ENCODE results near the gene REXO1.
"Not testable (repeated sequence)": the region's sequence is repeated elsewhere in the genome, so short reads cannot be mapped to it uniquely, and the experiment has no call there.

REXO1 gene

GRCh38 chr19:1799695-1800342, 48.5 kb downstream of the REXO1 start:
- no peaks in the 10 kb centered on the region for H3K4me1 ChIP-seq (ENCODE audit: control insufficient read depth, insufficient read depth, low read length)
- H3K27me3 ChIP-seq (ENCODE audit: control insufficient read depth, insufficient read depth, low read length, poor library complexity, severe bottlenecking): no peaks in the 10 kb centered on the region
- no peaks in the 10 kb centered on the region for H3K9me3 ChIP-seq (ENCODE audit: control insufficient read depth, low read length)
- H3K36me3 ChIP-seq (ENCODE audit: control insufficient read depth, insufficient read depth, low read length): no peaks in the 10 kb centered on the region
- no peak overlapping the region for H3K4me3 ChIP-seq (ENCODE audit: insufficient read depth, low read depth, low read length)
- 93% methylated on average over 36 of the region's 36 CpGs for WGBS, 2 experiments
- H3K27ac ChIP-seq (ENCODE audit: insufficient read depth, low read depth, low read length, poor library complexity, severe bottlenecking): no peak overlapping the region

- H3K9me3 ChIP-seq (ENCODE audit: control insufficient read depth, low read length); H3K27me3 ChIP-seq (ENCODE audit: control insufficient read depth, insufficient read depth, low read length, poor library complexity, severe bottlenecking); H3K4me1 ChIP-seq (ENCODE audit: control insufficient read depth, insufficient read depth, low read length); H3K36me3 ChIP-seq (ENCODE audit: control insufficient read depth, insufficient read depth, low read length); H3K27ac ChIP-seq (ENCODE audit: insufficient read depth, low read depth, low read length, poor library complexity, severe bottlenecking); H3K4me3 ChIP-seq (ENCODE audit: insufficient read depth, low read depth, low read length): not testable (repeated sequence)
- 91 to 93% methylated on average over 6 to 7 of the region's 7 CpGs for WGBS, 2 experiments
These were observed 51.0 kb downstream of the REXO1 start for GRCh38 chr19:1797313-1797712.

GRCh38 chr19:1796395-1797142, 51.7 kb downstream of the REXO1 start:
- no peaks in the 10 kb centered on the region for H3K9me3 ChIP-seq (ENCODE audit: control insufficient read depth, low read length)
- H3K4me1 ChIP-seq (ENCODE audit: control insufficient read depth, insufficient read depth, low read length): no peaks in the 10 kb centered on the region
- H3K4me3 ChIP-seq (ENCODE audit: insufficient read depth, low read depth, low read length): no peak overlapping the region
- no peak overlapping the region for H3K27ac ChIP-seq (ENCODE audit: insufficient read depth, low read depth, low read length, poor library complexity, severe bottlenecking)
- no peaks in the 10 kb centered on the region for H3K36me3 ChIP-seq (ENCODE audit: control insufficient read depth, insufficient read depth, low read length)
- 93% methylated on average over 52 of the region's 52 CpGs for WGBS, 2 experiments
- no peaks in the 10 kb centered on the region for H3K27me3 ChIP-seq (ENCODE audit: control insufficient read depth, insufficient read depth, low read length, poor library complexity, severe bottlenecking)

- Histone ChIP-seq H3K36me3 (ENCODE audit: control insufficient read depth, insufficient read depth, low read length) (no peaks in the 10 kb centered on the region), H3K4me1 (ENCODE audit: control insufficient read depth, insufficient read depth, low read length) (no peaks in the 10 kb centered on the region), H3K27me3 (ENCODE audit: control insufficient read depth, insufficient read depth, low read length, poor library complexity, severe bottlenecking) (peaks cover 12% of the 10 kb centered on the region), H3K9me3 (ENCODE audit: control insufficient read depth, low read length) (no peaks in the 10 kb centered on the region), H3K27ac (ENCODE audit: insufficient read depth, low read depth, low read length, poor library complexity, severe bottlenecking) (no peak overlapping the region), H3K4me3 (ENCODE audit: insufficient read depth, low read depth, low read length) (no peak overlapping the region)
- WGBS, 2 experiments: 80 to 81% methylated on average over 20 of the region's 20 CpGs
These were observed 53.7 kb downstream of the REXO1 start for GRCh38 chr19:1794424-1795172.

DNA sequence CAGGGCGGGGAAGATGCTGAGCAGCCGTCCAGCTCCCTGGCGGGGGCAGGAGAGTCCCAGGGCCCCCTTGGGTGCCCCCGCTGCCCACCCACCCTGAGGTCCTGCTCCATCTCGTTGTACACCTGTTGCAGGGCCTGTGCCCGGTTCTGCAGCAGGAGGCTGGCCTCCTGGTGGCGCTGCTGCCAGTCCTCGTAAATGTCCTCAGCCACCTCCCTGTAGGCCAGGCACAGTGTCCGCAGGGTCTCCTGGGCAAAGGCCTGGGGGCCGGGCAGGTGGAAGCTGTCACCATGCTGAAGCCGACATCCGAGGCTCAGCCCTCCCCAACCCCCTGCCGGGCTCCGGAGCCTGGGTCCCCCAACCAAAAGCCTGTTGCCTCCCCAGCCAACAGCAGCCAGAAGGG, 56.4 kb downstream of the REXO1 start:
- no peaks in the 10 kb centered on the region for H3K4me1 ChIP-seq (ENCODE audit: control insufficient read depth, insufficient read depth, low read length)
- no peak overlapping the region for H3K4me3 ChIP-seq (ENCODE audit: insufficient read depth, low read depth, low read length)
- H3K36me3 ChIP-seq (ENCODE audit: control insufficient read depth, insufficient read depth, low read length): no peaks in the 10 kb centered on the region
- H3K9me3 ChIP-seq (ENCODE audit: control insufficient read depth, low read length): no peaks in the 10 kb centered on the region
- 88% methylated on average over 14 of the region's 14 CpGs for WGBS, 2 experiments
- H3K27me3 ChIP-seq (ENCODE audit: control insufficient read depth, insufficient read depth, low read length, poor library complexity, severe bottlenecking): peaks cover 27% of the 10 kb centered on the region
- no peak overlapping the region for H3K27ac ChIP-seq (ENCODE audit: insufficient read depth, low read depth, low read length, poor library complexity, severe bottlenecking)

DNA sequence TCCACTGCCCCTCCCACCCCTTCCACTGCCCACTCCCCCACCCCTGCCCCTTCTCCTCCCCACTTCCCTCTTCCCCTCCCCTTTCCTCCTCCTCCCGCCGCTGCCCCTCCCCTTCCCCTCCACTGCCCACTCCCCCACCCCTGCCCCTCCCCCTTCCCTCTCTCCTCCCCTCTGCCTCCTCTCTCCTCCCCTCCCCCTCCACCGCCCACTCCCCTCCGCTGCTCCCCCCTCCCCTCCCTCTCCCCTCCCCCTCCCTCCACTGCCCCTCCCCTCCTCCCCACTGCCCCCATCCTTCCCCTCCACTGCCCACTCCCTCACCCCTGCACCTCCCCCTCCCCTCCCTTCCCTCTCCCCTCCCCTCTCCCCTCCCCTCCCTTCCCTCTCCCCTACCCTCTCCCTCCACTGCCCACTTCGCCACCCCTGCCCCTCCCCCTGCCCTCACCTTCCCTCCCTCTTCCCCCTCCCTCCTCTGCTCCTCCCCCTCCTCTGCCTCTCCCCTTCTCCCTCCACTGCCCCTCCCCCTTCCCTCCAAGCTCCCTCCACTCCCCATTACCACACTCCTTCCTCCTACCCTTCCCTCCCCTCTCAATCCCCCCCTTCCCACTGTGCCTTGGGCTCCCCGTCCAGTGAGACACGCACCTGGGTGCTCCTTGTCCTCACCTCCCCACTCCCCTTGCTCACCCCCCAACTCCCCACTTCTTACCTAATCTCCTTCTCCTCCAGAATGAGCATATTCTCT, 58.1 kb downstream of the REXO1 start:
- no peak overlapping the region for H3K27ac ChIP-seq (ENCODE audit: insufficient read depth, low read depth, low read length, poor library complexity, severe bottlenecking)
- no peaks in the 10 kb centered on the region for H3K36me3 ChIP-seq (ENCODE audit: control insufficient read depth, insufficient read depth, low read length)
- no peaks in the 10 kb centered on the region for H3K9me3 ChIP-seq (ENCODE audit: control insufficient read depth, low read length)
- H3K4me1 ChIP-seq (ENCODE audit: control insufficient read depth, insufficient read depth, low read length): no peaks in the 10 kb centered on the region
- no peak overlapping the region for H3K4me3 ChIP-seq (ENCODE audit: insufficient read depth, low read depth, low read length)
- WGBS, 2 experiments: 11 to 15% methylated on average over 4 to 5 of the region's 7 CpGs
- H3K27me3 ChIP-seq (ENCODE audit: control insufficient read depth, insufficient read depth, low read length, poor library complexity, severe bottlenecking): peaks cover 27% of the 10 kb centered on the region

DNA sequence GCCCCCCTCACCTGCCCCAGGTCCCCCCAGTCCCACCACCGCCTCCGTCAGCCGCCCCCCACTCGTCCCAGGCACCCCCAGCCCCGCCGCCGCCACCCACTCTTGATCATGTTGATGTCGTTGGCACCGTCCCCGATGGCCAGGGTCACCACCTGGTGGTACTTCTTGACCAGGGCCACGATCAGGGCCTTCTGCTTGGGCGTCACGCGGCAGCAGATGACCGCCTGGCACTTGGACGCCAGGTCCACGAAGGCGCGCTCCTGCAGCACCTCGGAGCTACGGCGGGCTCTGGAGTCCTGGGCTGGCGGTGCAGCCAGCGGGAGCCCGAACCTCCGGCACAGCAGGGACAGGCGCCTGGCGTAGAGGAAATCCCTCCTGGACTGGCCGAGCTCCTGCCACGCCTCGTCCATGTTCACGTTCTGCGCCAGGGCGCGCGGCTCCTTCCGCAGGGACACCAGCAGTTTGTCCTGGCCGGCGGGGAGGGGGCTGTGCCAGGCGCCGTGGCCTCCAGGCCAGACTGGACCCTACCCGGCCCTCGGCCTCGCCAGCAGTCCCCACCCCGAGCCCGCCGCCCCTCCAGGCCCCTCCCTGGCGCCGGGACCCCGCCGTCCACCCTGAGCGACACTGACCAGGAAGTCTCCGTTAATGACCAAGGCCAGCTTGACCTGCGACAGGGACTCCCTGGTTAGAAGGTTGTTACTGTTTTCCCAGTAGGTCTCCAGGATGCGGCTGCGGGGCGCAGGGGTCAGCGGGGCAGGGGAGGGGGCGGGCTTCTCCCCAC, 58.8 kb downstream of the REXO1 start:
- Histone ChIP-seq H3K27ac (ENCODE audit: insufficient read depth, low read depth, low read length, poor library complexity, severe bottlenecking) (no peak overlapping the region), H3K36me3 (ENCODE audit: control insufficient read depth, insufficient read depth, low read length) (no peaks in the 10 kb centered on the region), H3K9me3 (ENCODE audit: control insufficient read depth, low read length) (no peaks in the 10 kb centered on the region), H3K4me3 (ENCODE audit: insufficient read depth, low read depth, low read length) (peak overlapping the region; percentile 16), H3K4me1 (ENCODE audit: control insufficient read depth, insufficient read depth, low read length) (no peaks in the 10 kb centered on the region), H3K27me3 (ENCODE audit: control insufficient read depth, insufficient read depth, low read length, poor library complexity, severe bottlenecking) (peaks cover 31% of the 10 kb centered on the region)
- 4 to 5% methylated on average over 59 of the region's 59 CpGs for WGBS, 2 experiments

- 81% methylated on average over 8 of the region's 8 CpGs for WGBS, 2 experiments
- Histone ChIP-seq H3K4me3 (ENCODE audit: insufficient read depth, low read depth, low read length) (no peak overlapping the region), H3K27ac (ENCODE audit: insufficient read depth, low read depth, low read length, poor library complexity, severe bottlenecking) (no peak overlapping the region), H3K27me3 (ENCODE audit: control insufficient read depth, insufficient read depth, low read length, poor library complexity, severe bottlenecking) (peaks cover 31% of the 10 kb centered on the region), H3K36me3 (ENCODE audit: control insufficient read depth, insufficient read depth, low read length) (no peaks in the 10 kb centered on the region), H3K9me3 (ENCODE audit: control insufficient read depth, low read length) (no peaks in the 10 kb centered on the region), H3K4me1 (ENCODE audit: control insufficient read depth, insufficient read depth, low read length) (no peaks in the 10 kb centered on the region)
These were observed 61.2 kb downstream of the REXO1 start for GRCh38 chr19:1787116-1787515.

DNA sequence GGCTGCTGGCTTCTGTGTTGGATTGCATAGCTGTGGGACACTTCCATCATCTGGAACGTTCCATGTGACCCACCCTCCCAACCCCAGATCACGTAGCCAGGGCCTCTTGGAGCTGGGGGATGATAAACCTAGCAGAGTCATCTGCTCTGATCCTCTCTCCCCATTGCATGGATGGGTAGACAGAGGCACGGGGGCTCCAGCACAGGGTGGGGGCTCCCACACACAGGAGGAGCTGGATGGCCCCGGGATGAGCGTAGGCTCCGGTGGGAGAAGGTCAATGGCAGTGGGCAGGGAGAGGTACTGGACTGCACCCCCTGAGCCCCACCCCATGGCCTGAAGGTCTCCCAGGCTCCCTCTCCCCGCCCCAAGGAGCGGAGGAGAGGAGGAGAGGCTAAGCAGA, 61.6 kb downstream of the REXO1 start:
- Histone ChIP-seq H3K27me3 (ENCODE audit: control insufficient read depth, insufficient read depth, low read length, poor library complexity, severe bottlenecking) (peaks cover 31% of the 10 kb centered on the region), H3K4me1 (ENCODE audit: control insufficient read depth, insufficient read depth, low read length) (no peaks in the 10 kb centered on the region), H3K27ac (ENCODE audit: insufficient read depth, low read depth, low read length, poor library complexity, severe bottlenecking) (no peak overlapping the region), H3K36me3 (ENCODE audit: control insufficient read depth, insufficient read depth, low read length) (no peaks in the 10 kb centered on the region), H3K9me3 (ENCODE audit: control insufficient read depth, low read length) (no peaks in the 10 kb centered on the region), H3K4me3 (ENCODE audit: insufficient read depth, low read depth, low read length) (no peak overlapping the region)
- 90 to 92% methylated on average over 8 of the region's 8 CpGs for WGBS, 2 experiments

Data from ectodermal cell (in vitro differentiated cells).